Esophagus muscularis mucosa (tissue), 4 donors: ENCODE results near the gene GDPD2.

Experiments used
- EP300 ChIP-seq: sonication (generic); formaldehyde crosslinking; IDR thresholded peaks from one replicate; pipeline ENCODE4 v1.6.1; 2017; ENCODE audit warnings: antibody characterized with exemption
- POLR2A ChIP-seq: fragments of 450-650 bp; IDR thresholded peaks from one replicate; pipeline ENCODE4 v1.6.1; 2017; ENCODE audit warnings: antibody characterized with exemption, moderate library complexity, mild to moderate bottlenecking, low read depth
- TF ChIP-seq, protein P1 (sequence below), 3 experiments: fragments of 200-600 bp in 2 of 3; fragments of 450-650 bp in 1 of 3; sonication (generic) in 2 of 3; IDR thresholded peaks; one replicate each; pipeline ENCODE4 v1.5.1; 2017 to 2019; ENCODE audit warnings: antibody characterized with exemption in 3 of 3, mild to moderate bottlenecking in 2 of 3, moderate library complexity in 1 of 3

DNA sequence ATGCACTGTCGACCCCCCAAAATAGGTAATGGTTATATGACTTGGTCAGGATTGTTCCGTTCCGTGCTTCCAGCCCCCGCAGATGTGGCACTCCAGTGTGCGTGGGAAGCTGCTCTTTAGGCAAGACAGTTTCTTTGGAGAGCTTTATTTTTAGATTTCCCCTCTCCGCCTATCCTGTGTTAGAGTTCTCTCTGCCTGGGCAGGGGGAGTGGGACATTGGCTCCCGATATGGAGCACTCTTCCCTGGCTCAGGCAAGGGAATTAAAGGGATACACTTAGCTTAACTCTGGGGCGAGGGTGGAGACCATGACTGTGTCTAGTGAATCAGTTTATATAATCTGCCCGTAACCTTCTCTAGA is 57.5 kb downstream of the GDPD2 start:
- TF ChIP-seq POLR2A (no peak), EP300 (no peak)
- TF ChIP-seq, protein P1, sequence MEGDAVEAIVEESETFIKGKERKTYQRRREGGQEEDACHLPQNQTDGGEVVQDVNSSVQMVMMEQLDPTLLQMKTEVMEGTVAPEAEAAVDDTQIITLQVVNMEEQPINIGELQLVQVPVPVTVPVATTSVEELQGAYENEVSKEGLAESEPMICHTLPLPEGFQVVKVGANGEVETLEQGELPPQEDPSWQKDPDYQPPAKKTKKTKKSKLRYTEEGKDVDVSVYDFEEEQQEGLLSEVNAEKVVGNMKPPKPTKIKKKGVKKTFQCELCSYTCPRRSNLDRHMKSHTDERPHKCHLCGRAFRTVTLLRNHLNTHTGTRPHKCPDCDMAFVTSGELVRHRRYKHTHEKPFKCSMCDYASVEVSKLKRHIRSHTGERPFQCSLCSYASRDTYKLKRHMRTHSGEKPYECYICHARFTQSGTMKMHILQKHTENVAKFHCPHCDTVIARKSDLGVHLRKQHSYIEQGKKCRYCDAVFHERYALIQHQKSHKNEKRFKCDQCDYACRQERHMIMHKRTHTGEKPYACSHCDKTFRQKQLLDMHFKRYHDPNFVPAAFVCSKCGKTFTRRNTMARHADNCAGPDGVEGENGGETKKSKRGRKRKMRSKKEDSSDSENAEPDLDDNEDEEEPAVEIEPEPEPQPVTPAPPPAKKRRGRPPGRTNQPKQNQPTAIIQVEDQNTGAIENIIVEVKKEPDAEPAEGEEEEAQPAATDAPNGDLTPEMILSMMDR (IDR thresholded peaks at IDR 0.05), result no peak
